Vagina (tissue), 2 donors: ENCODE results near the gene HECTD4.

Experiments used
- POLR2A ChIP-seq, 2 donors: fragments of 450-650 bp; IDR thresholded peaks; one replicate each; pipeline ENCODE4 v1.6.1; 2017; ENCODE audit warnings: antibody characterized with exemption in 2 of 2, mild to moderate bottlenecking in 2 of 2, moderate library complexity in 2 of 2
- POLR2AphosphoS5 ChIP-seq, 2 donors: sonication (generic); formaldehyde crosslinking; IDR thresholded peaks; one replicate each; pipeline ENCODE4 v1.9.0; 2017; ENCODE audit warnings: antibody characterized with exemption in 2 of 2, mild to moderate bottlenecking in 2 of 2, low read depth in 1 of 2; ENCODE audit not compliant: insufficient read depth in 1 of 2
- TF ChIP-seq, protein P1 (sequence below), 3 experiments: fragments of 450-650 bp in 2 of 3; fragments of 200-600 bp in 1 of 3; sonication (generic) in 1 of 3; IDR thresholded peaks; one replicate each; pipeline ENCODE4 v1.5.1; 2017 to 2019; ENCODE audit warnings: antibody characterized with exemption in 3 of 3, mild to moderate bottlenecking in 2 of 3, moderate library complexity in 2 of 3

DNA sequence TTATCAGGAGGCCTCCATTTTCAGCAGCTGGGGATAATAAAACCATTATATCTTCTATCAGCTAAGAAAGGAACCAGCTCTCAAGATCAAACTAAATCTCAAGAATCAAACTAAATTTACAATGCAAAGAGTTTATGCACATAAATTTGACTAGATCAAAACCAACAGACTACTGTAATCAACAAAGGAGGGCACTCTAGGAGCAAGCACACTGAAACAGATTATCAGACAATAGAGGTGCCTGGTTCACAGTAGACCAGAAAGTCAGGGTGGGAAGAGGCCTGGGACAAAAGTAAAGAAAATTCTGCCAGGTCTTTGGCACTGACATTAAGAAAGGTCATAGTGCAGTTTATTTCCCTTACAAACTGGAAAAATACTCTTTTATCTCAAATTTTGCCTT is 61.0 kb downstream of the HECTD4 start:
- TF ChIP-seq, protein P1, sequence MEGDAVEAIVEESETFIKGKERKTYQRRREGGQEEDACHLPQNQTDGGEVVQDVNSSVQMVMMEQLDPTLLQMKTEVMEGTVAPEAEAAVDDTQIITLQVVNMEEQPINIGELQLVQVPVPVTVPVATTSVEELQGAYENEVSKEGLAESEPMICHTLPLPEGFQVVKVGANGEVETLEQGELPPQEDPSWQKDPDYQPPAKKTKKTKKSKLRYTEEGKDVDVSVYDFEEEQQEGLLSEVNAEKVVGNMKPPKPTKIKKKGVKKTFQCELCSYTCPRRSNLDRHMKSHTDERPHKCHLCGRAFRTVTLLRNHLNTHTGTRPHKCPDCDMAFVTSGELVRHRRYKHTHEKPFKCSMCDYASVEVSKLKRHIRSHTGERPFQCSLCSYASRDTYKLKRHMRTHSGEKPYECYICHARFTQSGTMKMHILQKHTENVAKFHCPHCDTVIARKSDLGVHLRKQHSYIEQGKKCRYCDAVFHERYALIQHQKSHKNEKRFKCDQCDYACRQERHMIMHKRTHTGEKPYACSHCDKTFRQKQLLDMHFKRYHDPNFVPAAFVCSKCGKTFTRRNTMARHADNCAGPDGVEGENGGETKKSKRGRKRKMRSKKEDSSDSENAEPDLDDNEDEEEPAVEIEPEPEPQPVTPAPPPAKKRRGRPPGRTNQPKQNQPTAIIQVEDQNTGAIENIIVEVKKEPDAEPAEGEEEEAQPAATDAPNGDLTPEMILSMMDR (IDR thresholded peaks at IDR 0.05), result no peak
- TF ChIP-seq POLR2A (IDR thresholded peaks at IDR 0.05) (no peak), POLR2AphosphoS5 (IDR thresholded peaks at IDR 0.05; ENCODE audit: insufficient read depth in 1 of 2, low read depth in 1 of 2) (no peak)
